IMR-90 (cell line): ENCODE results near the gene TCERG1L. TPM values are rescaled to one million over a fixed set of nuclear protein-coding genes. Genes with fewer than 3 reads are reported as not detected.

Experiments used
- ATAC-seq: fragments of 200-7000 bp; cut with Tn5 transposase; 2 replicates; pipeline ENCODE4 v1.9.1; 2020; ENCODE audit warnings: low read depth, mild to moderate bottlenecking, moderate library complexity
- BruUV-seq: library from RNA; stranded (reverse); fragments of 400-500 nt; replicated peaks from 2 replicates; lab custom pipeline; 2021; lab: Mats Ljungman, UMichigan
- CTCF ChIA-PET: fragments of 300-600 bp; formaldehyde crosslinking; extraction: SDS; loops from one replicate; lab custom pipeline; 2021; ENCODE audit warnings: antibody characterized with exemption; lab: Yijun Ruan, JAX
- POLR2A ChIA-PET: fragments of 300-600 bp; sonication (Branson Sonifier 250); formaldehyde crosslinking; loops from one replicate; lab custom pipeline; 2022; ENCODE audit warnings: antibody characterized with exemption; ENCODE audit not compliant: unreplicated experiment; lab: Charles Lee
- DNase-seq: peaks from one replicate; pipeline ENCODE4 v3.0.0; 2013
- H2AFZ ChIP-seq: replicated peaks from 2 replicates; pipeline ENCODE3; 2013; ENCODE audit warnings: low read length, mild to moderate bottlenecking; ENCODE audit not compliant: poor library complexity
- H2AK5ac ChIP-seq: 2 replicates; pipeline ENCODE4 v1.6.1; 2013; ENCODE audit warnings: low read depth, low read length, inconsistent platforms
- H2AK9ac ChIP-seq: replicated peaks from 2 replicates; pipeline ENCODE3; 2013; ENCODE audit warnings: mild to moderate bottlenecking, low read depth, low read length, moderate library complexity; ENCODE audit not compliant: poor library complexity
- H2BK120ac ChIP-seq: 2 replicates; pipeline ENCODE4 v1.6.1; 2013; ENCODE audit warnings: low read depth, low read length, inconsistent platforms
- H2BK15ac ChIP-seq: 3 replicates; pipeline ENCODE4 v1.6.1; 2013; ENCODE audit warnings: low read depth, low read length, inconsistent platforms
- H2BK20ac ChIP-seq: 2 replicates; pipeline ENCODE4 v1.6.1; 2013; ENCODE audit warnings: low read depth, mild to moderate bottlenecking, inconsistent platforms, low read length, moderate library complexity
- H2BK5ac ChIP-seq: 2 replicates; pipeline ENCODE4 v1.6.1; 2013; ENCODE audit warnings: mild to moderate bottlenecking, low read depth, low read length, inconsistent platforms; ENCODE audit not compliant: poor library complexity, severe bottlenecking
- H3K14ac ChIP-seq: replicated peaks from 2 replicates; pipeline ENCODE4 v1.6.1; 2013; ENCODE audit warnings: low read depth, low read length, inconsistent platforms
- H3K18ac ChIP-seq: 2 replicates; pipeline ENCODE4 v1.6.1; 2013; ENCODE audit warnings: low read depth, low read length, control low read depth
- H3K23ac ChIP-seq: 2 replicates; pipeline ENCODE4 v1.6.1; 2013; ENCODE audit warnings: low read depth, low read length, inconsistent platforms
- H3K27ac ChIP-seq: 2 replicates; pipeline ENCODE4 v1.5.1; 2013; ENCODE audit warnings: mild to moderate bottlenecking, control low read depth, low read length; ENCODE audit not compliant: insufficient read depth
- H3K27me3 ChIP-seq: 2 replicates; pipeline ENCODE4 v1.6.1; 2013; ENCODE audit warnings: low read length; ENCODE audit not compliant: control insufficient read depth, insufficient read depth
- H3K36me3 ChIP-seq: 2 replicates; pipeline ENCODE4 v1.6.1; 2013; ENCODE audit warnings: low read length, mixed read lengths; ENCODE audit not compliant: control insufficient read depth, insufficient read depth
- H3K4ac ChIP-seq: 2 replicates; pipeline ENCODE4 v1.6.1; 2013; ENCODE audit warnings: low read depth, low read length, inconsistent platforms
- H3K4me1 ChIP-seq: 2 replicates; pipeline ENCODE4 v1.6.1; 2013; ENCODE audit warnings: low read length, mixed read lengths; ENCODE audit not compliant: control insufficient read depth, insufficient read depth
- H3K4me2 ChIP-seq: 2 replicates; pipeline ENCODE4 v1.6.1; 2013; ENCODE audit warnings: low read depth, mild to moderate bottlenecking, control low read depth, low read length, moderate library complexity
- H3K4me3 ChIP-seq: 2 replicates; pipeline ENCODE4 v1.5.1; 2013; ENCODE audit warnings: low read depth, mild to moderate bottlenecking, control low read depth, low read length, moderate library complexity; ENCODE audit not compliant: insufficient read depth
- H3K56ac ChIP-seq: 2 replicates; pipeline ENCODE4 v1.6.1; 2013; ENCODE audit warnings: low read length, inconsistent platforms; ENCODE audit not compliant: insufficient read depth; ENCODE audit errors: extremely low read depth
- H3K79me1 ChIP-seq, 2 experiments: 2 replicates each; pipeline ENCODE4 v1.6.1; 2013; ENCODE audit warnings: low read length in 2 of 2, inconsistent platforms in 1 of 2, low read depth in 1 of 2
- H3K9ac ChIP-seq: 2 replicates; pipeline ENCODE4 v1.6.1; 2013; ENCODE audit warnings: low read depth, low read length, control low read depth
- H3K9me1 ChIP-seq: 2 replicates; pipeline ENCODE4 v1.6.1; 2013; ENCODE audit warnings: low read length, inconsistent platforms; ENCODE audit not compliant: insufficient read depth
- H3K9me3 ChIP-seq: 2 replicates; pipeline ENCODE4 v1.6.1; 2013; ENCODE audit warnings: low read length; ENCODE audit not compliant: control insufficient read depth, insufficient read depth
- H4K20me1 ChIP-seq: 2 replicates; pipeline ENCODE4 v1.6.1; 2013; ENCODE audit warnings: low read length, inconsistent platforms; ENCODE audit not compliant: insufficient read depth
- H4K5ac ChIP-seq: 2 replicates; pipeline ENCODE4 v1.6.1; 2013; ENCODE audit warnings: mild to moderate bottlenecking, low read depth, low read length, control low read depth
- H4K8ac ChIP-seq, 2 experiments: 2 replicates each; pipeline ENCODE4 v1.6.1; 2013; ENCODE audit warnings: low read depth in 2 of 2, low read length in 2 of 2, control low read depth in 1 of 2, inconsistent platforms in 1 of 2
- H4K91ac ChIP-seq: 2 replicates; pipeline ENCODE4 v1.6.1; 2013; ENCODE audit warnings: low read depth, low read length, inconsistent platforms; ENCODE audit not compliant: insufficient read depth
- NFE2L2 ChIP-seq: fragments of 150-350 bp; IDR thresholded peaks from 2 replicates; pipeline ENCODE4 v1.6.1; 2016; ENCODE audit warnings: low read depth, mild to moderate bottlenecking, low read length
- WGBS, 2 experiments: methylation state at CpG; one replicate each; pipeline versions ENCODE4 v1.1.5 to v1.1.7; 2013; ENCODE audit warnings: missing lambda C conversion rate in 2 of 2; ENCODE audit not compliant: insufficient read length in 1 of 2; ENCODE audit errors: extremely low coverage in 2 of 2; 5-methylcytosine and 5-hydroxymethylcytosine counted together
- dilution Hi-C: fragments of 300-500 bp; cut with HindIII; formaldehyde crosslinking; loops from one replicate; pipeline ENCODE4 v1.14.3; 2018; ENCODE audit warnings: low sequenced_read_pairs; ENCODE audit not compliant: unreplicated experiment
- in situ Hi-C: fragments of 300-500 bp; cut with MboI; formaldehyde crosslinking; loops from 3 replicates; pipeline ENCODE4 v1.14.3; 2019; ENCODE audit warnings: low sequenced_read_pairs, inconsistent platforms, mixed read lengths
- intact Hi-C: fragments of 100-400 bp; cut with micrococcal nuclease; formaldehyde crosslinking; loops from 2 replicates; pipeline ENCODE4 v1.10.0; 2022
- polyA plus RNA-seq, 3 experiments: library from polyadenylated mRNA; depleted of rRNA; stranded (reverse); fragments of >200 nt; gene quantifications; 2 replicates each; pipeline ENCODE4 v1.2.3, GENCODE V29; 2012; ENCODE audit warnings: low replicate concordance in 1 of 3
- total RNA-seq: library from RNA; depleted of rRNA; stranded (reverse); fragments of >200 nt; gene quantifications from 2 replicates; pipeline ENCODE4 v1.2.3, GENCODE V29; 2012

Gene TCERG1L
- total and polyA plus RNA-seq, 2 of the 4 experiments (the other 2 are of a cell fraction): not detected

- Histone ChIP-seq H3K4me1 (no peaks in the 10 kb centered on the region), H2BK20ac (no peak overlapping the region), H3K4ac (no peak overlapping the region), H2BK15ac (no peak overlapping the region), H3K9me1 (no peaks in the 10 kb centered on the region), H2AK5ac (no peak overlapping the region), H3K4me2 (no peak overlapping the region), H4K91ac (no peak overlapping the region), H3K23ac (no peak overlapping the region), H3K36me3 (no peaks in the 10 kb centered on the region), H3K4me3 (no peak overlapping the region), H3K18ac (no peak overlapping the region), H4K5ac (no peak overlapping the region), H3K9ac (no peak overlapping the region), H4K8ac (no peak overlapping the region), H3K9me3 (peaks cover 71% of the 10 kb centered on the region), H2AFZ (no peak overlapping the region), H3K14ac (no peak overlapping the region), H4K20me1 (no peaks in the 10 kb centered on the region), H3K79me1 (no peaks in the 10 kb centered on the region), H3K27me3 (no peaks in the 10 kb centered on the region), H3K56ac (no peak overlapping the region), H2AK9ac (no peak overlapping the region), H3K27ac (no peak overlapping the region), H2BK120ac (no peak overlapping the region), H2BK5ac (no peak overlapping the region)
- intact Hi-C loops (no loop called here), in situ Hi-C loops (no loop called here), dilution Hi-C loops (no loop called here)
- ATAC-seq (no peak), DNase-seq (no peak)
- WGBS, 2 experiments: 74% methylated on average over 9 of the region's 24 CpGs; no CpG with 5 or more reads in 1 of the 2 experiments
- no TSS peak for BruUV-seq
- CTCF ChIA-PET: no interaction called here
- no peak for TF ChIP-seq NFE2L2
- POLR2A ChIA-PET: no interaction called here
Observed at GRCh38 chr10:131087464-131088215, 223.9 kb downstream of the TCERG1L start.
